Vagina (tissue), 2 donors: ENCODE data around the gene ARHGAP5.

Experiments used
- CTCF ChIP-seq, 3 experiments: fragments of 450-650 bp in 2 of 3; fragments of 200-600 bp in 1 of 3; sonication (generic) in 1 of 3; IDR thresholded peaks; one replicate each; pipeline ENCODE4 v1.5.1; 2017 to 2019; ENCODE audit warnings: antibody characterized with exemption in 3 of 3, mild to moderate bottlenecking in 2 of 3, moderate library complexity in 2 of 3
- POLR2A ChIP-seq, 2 donors: fragments of 450-650 bp; IDR thresholded peaks; one replicate each; pipeline ENCODE4 v1.6.1; 2017; ENCODE audit warnings: antibody characterized with exemption in 2 of 2, mild to moderate bottlenecking in 2 of 2, moderate library complexity in 2 of 2
- POLR2AphosphoS5 ChIP-seq, 2 donors: sonication (generic); formaldehyde crosslinking; IDR thresholded peaks; one replicate each; pipeline ENCODE4 v1.9.0; 2017; ENCODE audit warnings: antibody characterized with exemption in 2 of 2, mild to moderate bottlenecking in 2 of 2, low read depth in 1 of 2; ENCODE audit not compliant: insufficient read depth in 1 of 2

GRCh38 chr14:32059702-32060101 is 17.4 kb upstream of the ARHGAP5 start:
- TF ChIP-seq CTCF (IDR thresholded peaks at IDR 0.05) (no peak), POLR2A (IDR thresholded peaks at IDR 0.05) (no peak), POLR2AphosphoS5 (IDR thresholded peaks at IDR 0.05; ENCODE audit: insufficient read depth in 1 of 2, low read depth in 1 of 2) (no peak)
